Activated CD8-positive, alpha-beta memory T cell treated with anti-CD3 and anti-CD28 coated beads, Interleukin-2, amount 50 U/mL, for 1 hour (primary cell): ENCODE data around the gene SMIM1.
A peak's percentile ranks its signal among the peaks of the same experiment; 100 is the strongest.
"Not testable (repeated sequence)": the region's sequence is repeated elsewhere in the genome, so short reads cannot be mapped to it uniquely, and the experiment has no call there.

Experiments used
- DNase-seq: peaks from one replicate; pipeline ENCODE4 v3.0.0-alpha.2; 2020; ENCODE audit errors: extremely low read depth

The SMIM1 gene

GRCh38 chr1:3736708-3737107, 35.8 kb upstream of the SMIM1 start:
- DNase-seq = no peak

DNA sequence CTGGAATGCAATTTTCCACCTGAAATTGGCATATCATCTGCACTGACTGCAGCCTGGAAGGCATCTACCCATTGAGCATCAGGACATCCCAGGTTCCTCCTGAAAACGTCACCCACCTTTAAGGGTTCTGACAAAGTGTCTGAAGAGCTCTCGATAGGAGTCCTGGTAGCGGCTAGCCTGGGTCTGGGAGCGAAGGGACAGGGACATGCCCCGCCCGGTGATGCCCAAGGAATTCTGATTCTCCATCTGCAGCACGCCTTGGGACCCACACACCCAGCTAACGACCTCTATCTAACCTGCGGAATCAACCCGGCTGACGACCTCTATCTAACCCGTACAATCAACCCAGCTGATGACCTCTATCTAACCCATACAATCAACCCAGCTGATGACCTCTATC, 33.6 kb upstream of the SMIM1 start:
- no peak for DNase-seq

- DNase-seq = no peak
Observed at GRCh38 chr1:3740042-3740441, 32.5 kb upstream of the SMIM1 start.

DNA sequence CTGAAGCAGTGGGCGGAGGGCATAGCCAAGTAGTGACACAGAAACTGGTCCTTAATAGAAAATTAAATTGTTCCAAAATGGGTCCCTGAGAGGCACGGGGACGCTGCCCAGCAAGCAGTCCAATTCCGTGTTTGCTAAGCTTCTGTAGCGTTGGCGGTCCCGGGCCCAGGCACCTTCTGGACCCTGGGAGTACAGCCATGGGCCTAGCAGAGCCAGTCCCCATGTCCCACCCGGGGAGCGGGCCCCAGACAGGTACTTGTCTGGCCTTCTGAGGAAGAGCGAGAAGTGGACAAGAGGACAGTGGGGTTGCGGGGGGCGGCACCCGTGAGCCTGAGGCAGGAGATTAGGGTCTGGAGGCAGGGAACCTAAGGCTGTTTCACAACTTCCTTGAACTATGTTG, 31.8 kb upstream of the SMIM1 start:
- no peak for DNase-seq

- no peak for DNase-seq
Observed at GRCh38 chr1:3741566-3742438, 30.7 kb upstream of the SMIM1 start.

GRCh38 chr1:3742439-3743298, 29.9 kb upstream of the SMIM1 start:
- no peak for DNase-seq

GRCh38 chr1:3743421-3743820, 29.1 kb upstream of the SMIM1 start:
- no peak for DNase-seq

DNA sequence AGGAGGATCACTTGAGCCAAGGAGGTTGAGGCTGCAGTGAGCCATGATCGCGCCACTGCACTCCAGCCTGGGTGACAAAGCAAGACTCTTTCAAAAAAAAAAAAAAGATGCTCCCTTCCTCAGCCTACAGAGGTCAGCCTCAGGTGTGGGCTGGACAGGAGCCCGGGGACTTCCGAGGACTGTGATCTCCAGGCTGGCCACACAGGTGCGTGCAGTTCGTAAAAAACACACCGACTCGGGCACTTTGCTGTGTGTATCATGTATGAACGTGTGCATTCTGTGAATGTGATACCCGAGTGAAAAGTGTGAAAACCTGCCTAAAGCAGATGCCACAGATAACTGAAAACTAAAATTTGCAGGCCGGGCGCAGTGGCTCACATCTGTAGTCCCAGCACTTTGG, 28.7 kb upstream of the SMIM1 start:
- DNase-seq = no peak

GRCh38 chr1:3744646-3745045, 27.9 kb upstream of the SMIM1 start:
- no peak for DNase-seq

DNA sequence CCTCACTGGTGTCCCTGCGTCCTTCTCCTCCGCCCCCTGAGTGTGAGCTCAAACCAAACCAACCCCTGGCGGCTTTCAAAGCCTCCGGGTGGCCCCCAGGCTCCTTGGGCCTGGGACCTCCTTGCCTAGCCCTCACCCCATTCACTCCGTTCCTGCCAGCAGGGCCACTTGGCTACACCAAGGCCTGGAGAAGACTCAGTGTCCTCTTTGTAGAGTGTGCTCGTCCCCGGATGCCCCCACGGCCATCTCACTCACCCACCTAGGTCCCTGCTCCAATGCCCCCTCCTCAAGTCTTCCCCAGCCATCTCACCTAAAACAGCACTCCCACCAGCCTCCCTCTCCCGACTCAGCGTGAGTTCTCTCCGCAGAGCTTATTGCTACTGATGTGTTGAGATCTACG, 27.5 kb upstream of the SMIM1 start:
- DNase-seq = no peak

GRCh38 chr1:3745590-3746381, 26.8 kb upstream of the SMIM1 start:
- DNase-seq = no peak

DNA sequence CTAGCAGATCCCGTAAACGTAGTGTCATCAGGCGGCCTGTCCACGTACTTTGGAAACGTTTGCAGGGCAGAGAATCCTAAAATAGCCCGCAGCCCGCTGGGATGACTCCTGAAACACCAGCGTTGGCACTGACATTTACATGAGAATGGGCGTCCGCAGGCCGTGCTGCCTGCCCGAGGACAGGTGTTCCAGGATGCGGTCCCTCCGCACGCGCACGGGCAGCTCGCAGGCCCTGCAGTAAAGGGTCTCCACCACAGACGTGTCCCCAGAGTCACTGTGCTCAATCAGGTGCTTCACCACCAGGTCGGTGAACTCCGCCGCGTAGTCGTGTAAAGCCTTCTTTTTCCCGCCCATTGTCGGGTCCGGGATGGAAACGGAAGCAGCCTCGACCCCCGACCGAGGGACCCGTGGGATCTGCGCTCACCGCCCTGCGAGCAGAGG, 26.1 kb upstream of the SMIM1 start:
- no peak for DNase-seq

GRCh38 chr1:3746830-3747521, 25.6 kb upstream of the SMIM1 start:
- peak; percentile 47 for DNase-seq

GRCh38 chr1:3747522-3747848, 25.1 kb upstream of the SMIM1 start:
- DNase-seq = no peak

DNA sequence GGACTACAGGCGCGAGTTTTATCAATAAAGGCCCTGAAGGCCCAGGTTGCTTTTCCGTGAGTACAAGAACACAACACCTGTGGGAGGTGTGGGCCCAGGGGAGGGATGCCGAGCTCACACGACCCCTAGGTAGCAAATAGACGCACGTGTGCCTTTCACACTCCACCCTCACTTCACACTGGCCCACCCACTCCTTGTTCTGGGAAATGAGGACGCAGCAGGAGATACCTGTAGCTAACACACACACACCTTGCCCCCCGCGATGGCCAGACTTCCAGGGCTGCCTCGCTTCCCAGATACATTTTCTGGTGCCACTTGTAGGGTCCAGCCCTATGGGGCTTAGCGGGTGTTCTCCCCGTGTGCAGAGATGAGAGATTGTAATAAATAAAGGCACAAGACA, 24.6 kb upstream of the SMIM1 start:
- no peak for DNase-seq

DNA sequence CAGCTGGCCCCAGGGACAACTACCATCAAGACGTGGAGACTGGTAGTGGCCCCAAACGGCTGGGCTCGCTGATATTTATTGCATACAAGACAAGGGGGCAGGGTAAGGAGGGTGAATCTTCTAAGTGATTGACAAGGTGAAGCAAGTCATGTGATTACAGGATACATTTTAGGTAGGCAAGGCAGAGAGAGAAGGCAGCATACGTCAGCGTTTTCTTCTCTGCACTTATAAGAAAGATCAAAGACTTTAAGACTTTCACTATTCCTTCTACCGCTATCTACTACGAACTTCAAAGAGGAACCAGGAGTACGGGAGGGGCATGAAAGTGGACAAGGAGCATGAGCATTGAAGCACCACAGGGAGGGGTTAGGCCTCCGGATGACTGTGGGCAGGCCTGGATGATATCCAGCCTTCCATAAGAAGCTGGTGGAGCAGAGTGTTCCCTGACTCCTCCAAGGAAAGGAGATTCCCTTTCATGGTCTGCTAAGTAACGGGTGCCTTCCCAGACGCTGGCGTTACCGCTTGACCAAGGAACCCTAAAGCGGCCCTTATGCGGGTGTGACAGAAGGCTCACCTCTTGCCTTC, 24.1 kb upstream of the SMIM1 start:
- not testable (repeated sequence) for DNase-seq

GRCh38 chr1:3749512-3749911, 23.0 kb upstream of the SMIM1 start:
- DNase-seq = no peak

GRCh38 chr1:3750741-3751140, 21.8 kb upstream of the SMIM1 start:
- DNase-seq = no peak

DNA sequence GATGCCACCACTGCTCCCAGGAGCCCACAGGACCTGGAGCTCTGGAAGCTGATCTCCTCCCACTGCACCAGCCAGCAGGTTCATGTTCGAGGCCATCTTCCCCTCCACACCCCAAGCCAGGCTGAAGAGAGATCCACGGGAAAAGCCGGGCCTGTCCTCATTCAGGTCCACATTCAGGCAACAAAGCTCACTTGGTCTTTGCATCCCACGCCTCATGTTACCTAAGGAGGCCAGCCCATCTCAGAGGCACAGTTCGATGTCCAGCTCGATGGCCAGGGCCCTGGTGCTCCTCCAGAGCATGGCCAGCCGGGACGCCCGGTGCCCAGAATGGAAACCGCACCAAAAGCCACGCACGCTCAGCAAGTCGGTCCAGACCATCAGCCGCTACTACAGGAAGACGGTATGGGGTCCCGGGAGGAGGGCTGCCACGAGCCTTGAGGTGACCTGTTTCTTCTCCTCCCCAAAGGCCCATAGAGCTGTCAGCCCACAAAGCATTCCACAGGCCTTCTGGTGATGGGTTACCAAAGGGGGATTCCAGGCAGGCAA, 20.1 kb upstream of the SMIM1 start, which contains the start of gene CCDC27:
TSS of gene CCDC27 (plus strand) at position 51 of the 546 bp plus-strand sequence. CDS start at position 83, 32 bp downstream.
- DNase-seq = no peak

DNA sequence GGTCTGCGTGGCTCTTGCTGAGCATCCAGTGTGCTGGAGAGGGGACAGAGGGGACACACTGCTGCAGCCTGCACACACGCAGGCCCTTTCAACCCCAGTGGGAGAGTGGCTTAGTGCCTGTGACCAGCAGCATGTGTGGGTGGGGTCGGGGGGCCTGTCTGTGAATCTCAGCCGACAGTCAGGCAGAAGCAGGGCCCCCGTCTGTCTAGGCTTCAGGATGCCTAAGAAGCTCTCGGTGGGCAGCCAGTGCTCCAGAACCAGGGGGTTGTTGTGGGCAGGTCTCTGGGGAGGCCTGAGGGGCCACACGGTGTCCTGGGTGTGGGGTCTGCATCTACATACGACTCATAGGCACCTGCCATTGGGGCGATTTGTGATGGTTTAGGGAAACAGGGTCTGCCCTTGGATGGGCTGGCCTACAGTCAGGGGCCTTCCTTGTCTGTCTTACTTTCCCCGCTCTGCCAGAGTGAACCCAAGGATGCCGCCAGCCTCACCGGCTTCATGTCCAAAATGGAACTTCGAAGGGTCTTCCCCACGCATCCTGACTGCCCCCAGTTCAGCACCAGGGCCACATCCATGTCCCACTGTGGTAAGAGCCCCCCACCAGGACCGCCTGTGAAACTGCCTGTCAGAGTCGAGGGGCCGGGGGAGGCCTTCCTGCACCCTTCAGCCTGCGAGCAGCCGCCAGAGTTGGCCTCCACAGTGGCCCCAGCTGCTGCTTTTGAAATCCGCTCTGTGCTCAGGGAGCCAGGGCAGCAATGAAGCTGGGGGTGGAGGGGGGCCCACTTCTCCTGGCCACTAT, 18.7 kb upstream of the SMIM1 start:
- DNase-seq = no peak
